KMS-11 (cell line): Measurements from ENCODE around the gene SERPINA7.
"Not testable (repeated sequence)": the region's sequence is repeated elsewhere in the genome, so short reads cannot be mapped to it uniquely, and the experiment has no call there.

Experiments
- H2AFZ ChIP-seq: fragments of 200-600 bp; sonication (generic); 2 replicates; pipeline ENCODE4 v1.6.1; 2016; ENCODE audit warnings: antibody characterized with exemption, mixed run types, low read depth
- H3K27ac ChIP-seq: fragments of 200-600 bp; sonication (generic); 2 replicates; pipeline ENCODE4 v1.6.1; 2016; ENCODE audit warnings: mild to moderate bottlenecking, mixed run types
- H3K27me3 ChIP-seq: fragments of 200-600 bp; sonication (generic); 2 replicates; pipeline ENCODE4 v1.6.1; 2017; ENCODE audit warnings: mild to moderate bottlenecking, low read depth, mixed run types, moderate library complexity; ENCODE audit not compliant: insufficient read depth
- H3K36me3 ChIP-seq: fragments of 200-600 bp; sonication (generic); 2 replicates; pipeline ENCODE4 v1.6.1; 2017; ENCODE audit warnings: mild to moderate bottlenecking, mixed run types; ENCODE audit not compliant: insufficient read depth
- H3K4me1 ChIP-seq: fragments of 200-600 bp; sonication (generic); 2 replicates; pipeline ENCODE4 v1.6.1; 2016; ENCODE audit warnings: mild to moderate bottlenecking, low read depth, mixed run types; ENCODE audit not compliant: poor library complexity, severe bottlenecking
- H3K4me2 ChIP-seq: fragments of 200-600 bp; sonication (generic); 2 replicates; pipeline ENCODE4 v1.7.0; 2016; ENCODE audit warnings: mild to moderate bottlenecking, mixed run types
- H3K4me3 ChIP-seq: fragments of 200-600 bp; sonication (generic); IDR thresholded peaks from 2 replicates; pipeline ENCODE4 v1.6.1; 2017; ENCODE audit warnings: low read depth, low read length, mixed read lengths; ENCODE audit not compliant: insufficient read depth
- H3K79me2 ChIP-seq: fragments of 200-600 bp; sonication (generic); 2 replicates; pipeline ENCODE4 v1.6.1; 2016; ENCODE audit warnings: low read depth, mixed run types; ENCODE audit not compliant: insufficient read depth
- H3K9ac ChIP-seq: fragments of 200-600 bp; sonication (generic); 2 replicates; pipeline ENCODE4 v1.6.1; 2016; ENCODE audit warnings: mild to moderate bottlenecking, mixed run types
- H4K20me1 ChIP-seq: fragments of 200-600 bp; sonication (generic); 2 replicates; pipeline ENCODE4 v1.6.1; 2016; ENCODE audit warnings: mild to moderate bottlenecking, mixed run types; ENCODE audit not compliant: insufficient read depth
- TF ChIP-seq, protein P1 (sequence below): fragments of 200-600 bp; sonication (generic); conservative IDR thresholded peaks from 2 replicates; pipeline ENCODE4 v1.6.1; 2017; ENCODE audit warnings: low read depth, mild to moderate bottlenecking, antibody characterized with exemption, low read length, moderate library complexity, mixed read lengths

Gene SERPINA7

DNA sequence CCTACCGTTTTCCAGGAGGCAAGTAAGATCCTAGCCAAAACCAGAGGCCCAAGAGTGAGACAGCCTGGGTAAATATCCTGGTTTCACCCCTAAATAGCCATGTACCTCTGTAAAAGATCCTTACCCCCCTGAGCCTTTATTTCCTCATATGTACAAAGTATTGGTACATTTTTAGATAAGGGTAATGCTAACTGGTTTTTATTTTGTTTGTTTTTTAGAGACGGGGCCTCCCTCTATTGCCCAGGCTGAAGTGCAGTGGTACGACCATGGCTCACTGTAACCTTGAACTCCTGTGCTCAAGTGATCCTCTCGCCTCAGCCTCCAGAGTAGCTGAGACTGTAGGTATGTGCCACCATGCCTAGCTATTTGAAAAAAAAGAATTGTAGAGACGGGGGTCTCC lies 29.4 kb downstream of the SERPINA7 start:
- H3K27me3 ChIP-seq, result no peaks in the 10 kb centered on the region

DNA sequence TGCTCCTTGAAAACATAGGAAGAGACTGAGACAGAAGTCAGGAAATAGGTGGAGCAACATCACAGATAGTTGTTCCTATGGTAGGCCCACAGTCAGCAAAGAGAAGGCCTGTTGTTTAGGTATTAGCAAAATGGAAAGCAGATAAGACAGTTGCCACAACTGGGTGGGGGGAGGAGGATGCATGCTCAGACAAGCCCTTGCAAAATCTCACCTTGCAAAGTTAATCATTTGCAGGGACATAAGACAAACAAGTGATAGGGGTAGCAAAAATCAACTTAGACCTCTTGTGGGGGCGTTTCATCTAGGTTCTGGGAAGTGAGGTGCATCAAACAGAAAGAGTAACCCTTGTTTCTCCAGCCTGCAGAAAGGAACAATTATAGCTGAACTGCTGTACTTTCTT lies 30.7 kb downstream of the SERPINA7 start:
- no peak overlapping the region for H3K27ac ChIP-seq
- H3K4me2 ChIP-seq, result no peak overlapping the region
- TF ChIP-seq, protein P1, sequence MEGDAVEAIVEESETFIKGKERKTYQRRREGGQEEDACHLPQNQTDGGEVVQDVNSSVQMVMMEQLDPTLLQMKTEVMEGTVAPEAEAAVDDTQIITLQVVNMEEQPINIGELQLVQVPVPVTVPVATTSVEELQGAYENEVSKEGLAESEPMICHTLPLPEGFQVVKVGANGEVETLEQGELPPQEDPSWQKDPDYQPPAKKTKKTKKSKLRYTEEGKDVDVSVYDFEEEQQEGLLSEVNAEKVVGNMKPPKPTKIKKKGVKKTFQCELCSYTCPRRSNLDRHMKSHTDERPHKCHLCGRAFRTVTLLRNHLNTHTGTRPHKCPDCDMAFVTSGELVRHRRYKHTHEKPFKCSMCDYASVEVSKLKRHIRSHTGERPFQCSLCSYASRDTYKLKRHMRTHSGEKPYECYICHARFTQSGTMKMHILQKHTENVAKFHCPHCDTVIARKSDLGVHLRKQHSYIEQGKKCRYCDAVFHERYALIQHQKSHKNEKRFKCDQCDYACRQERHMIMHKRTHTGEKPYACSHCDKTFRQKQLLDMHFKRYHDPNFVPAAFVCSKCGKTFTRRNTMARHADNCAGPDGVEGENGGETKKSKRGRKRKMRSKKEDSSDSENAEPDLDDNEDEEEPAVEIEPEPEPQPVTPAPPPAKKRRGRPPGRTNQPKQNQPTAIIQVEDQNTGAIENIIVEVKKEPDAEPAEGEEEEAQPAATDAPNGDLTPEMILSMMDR, result no peak
- no peak overlapping the region for H3K9ac ChIP-seq
- H3K36me3 ChIP-seq, result no peaks in the 10 kb centered on the region
- no peaks in the 10 kb centered on the region for H3K79me2 ChIP-seq
- H4K20me1 ChIP-seq, result no peaks in the 10 kb centered on the region
- H2AFZ ChIP-seq, result no peak overlapping the region
- no peak overlapping the region for H3K4me3 ChIP-seq
- H3K4me1 ChIP-seq, result no peaks in the 10 kb centered on the region
- no peaks in the 10 kb centered on the region for H3K27me3 ChIP-seq

More for the DNA sequence above, 29.4 kb downstream of the SERPINA7 start:
- no peak overlapping the region for H3K9ac ChIP-seq
- no peaks in the 10 kb centered on the region for H4K20me1 ChIP-seq
- H3K4me1 ChIP-seq, result no peaks in the 10 kb centered on the region
- no peaks in the 10 kb centered on the region for H3K79me2 ChIP-seq
- H3K36me3 ChIP-seq, result no peaks in the 10 kb centered on the region
- H2AFZ ChIP-seq, result no peak overlapping the region
- no peak overlapping the region for H3K27ac ChIP-seq
- H3K4me2 ChIP-seq, result no peak overlapping the region
- H3K4me3 ChIP-seq, result no peak overlapping the region
- TF ChIP-seq, protein P1, result no peak

DNA sequence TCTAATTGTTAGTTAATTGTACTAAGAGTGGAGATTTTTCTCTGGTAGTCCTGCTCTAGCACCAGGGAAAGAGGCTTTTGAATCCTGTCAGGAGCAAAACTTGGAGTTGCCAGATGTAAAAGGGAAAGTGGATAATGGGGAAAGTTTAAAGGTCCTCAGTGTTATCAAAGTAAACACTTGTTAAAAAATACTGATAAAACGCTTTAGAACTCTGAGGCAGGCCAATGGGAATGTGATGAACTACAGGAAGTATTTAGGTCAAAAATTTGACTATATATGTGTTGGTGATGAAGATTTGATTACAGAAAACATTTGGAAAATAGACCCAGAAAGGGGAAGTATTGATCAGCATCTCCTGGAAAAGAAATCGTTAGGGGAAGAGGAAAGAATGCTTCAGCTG lies 32.8 kb downstream of the SERPINA7 start:
- Histone ChIP-seq H3K27me3 (no peaks in the 10 kb centered on the region), H3K27ac (no peak overlapping the region), H3K36me3 (no peaks in the 10 kb centered on the region)

DNA sequence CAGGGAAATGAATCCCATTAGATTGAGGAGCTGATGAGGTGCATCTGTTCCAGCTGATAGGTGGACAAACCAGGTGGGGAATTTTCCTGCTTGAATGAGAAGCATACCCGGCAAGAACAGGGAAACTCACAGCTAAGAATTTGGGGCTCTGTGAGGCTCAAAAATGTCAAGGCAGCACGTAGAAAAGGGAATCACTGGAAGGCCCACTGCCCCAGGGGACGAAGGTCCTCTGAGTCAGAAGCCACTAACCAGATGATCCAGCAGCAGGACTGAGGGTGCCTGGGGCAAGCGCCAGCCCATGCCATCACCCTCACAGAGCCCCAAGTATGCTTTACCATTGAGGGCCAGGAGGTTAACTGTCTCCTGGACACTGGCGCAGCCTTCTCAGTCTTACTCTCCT lies 37.9 kb downstream of the SERPINA7 start:
- not testable (repeated sequence) for H3K79me2 ChIP-seq, H3K9ac ChIP-seq, H3K4me2 ChIP-seq, H4K20me1 ChIP-seq, H3K4me3 ChIP-seq, H3K4me1 ChIP-seq, H3K36me3 ChIP-seq, H3K27me3 ChIP-seq, H2AFZ ChIP-seq, H3K27ac ChIP-seq

More for the DNA sequence above, 32.8 kb downstream of the SERPINA7 start:
- H3K4me1 ChIP-seq, result no peaks in the 10 kb centered on the region
- H3K4me3 ChIP-seq, result no peak overlapping the region
- no peak overlapping the region for H3K9ac ChIP-seq
- TF ChIP-seq, protein P1, result no peak
- no peaks in the 10 kb centered on the region for H3K79me2 ChIP-seq
- H4K20me1 ChIP-seq, result no peaks in the 10 kb centered on the region
- no peak overlapping the region for H2AFZ ChIP-seq
- no peak overlapping the region for H3K4me2 ChIP-seq

DNA sequence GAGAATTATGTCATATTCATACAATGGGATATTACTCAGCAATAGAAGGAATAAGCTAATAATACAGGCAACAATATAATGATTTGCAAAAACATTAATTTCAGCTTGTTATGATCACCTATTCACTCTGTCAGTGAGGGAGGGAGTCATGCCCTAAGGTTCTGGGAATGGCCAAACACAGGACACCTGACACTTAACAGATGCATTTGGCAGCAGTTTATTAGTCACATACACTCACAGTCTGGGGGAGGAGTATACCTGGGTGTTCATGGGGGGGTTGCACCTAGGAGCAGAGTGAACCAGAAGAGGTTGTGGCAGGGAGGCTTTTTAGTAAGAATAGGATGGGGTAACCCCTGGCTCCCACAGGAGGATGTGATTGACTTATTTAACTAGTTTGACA lies 38.3 kb downstream of the SERPINA7 start:
- Histone ChIP-seq H3K4me3 (no peak overlapping the region), H2AFZ (no peak overlapping the region), H3K4me2 (no peak overlapping the region)

More for the DNA sequence above, 38.3 kb downstream of the SERPINA7 start:
- no peaks in the 10 kb centered on the region for H3K4me1 ChIP-seq
- TF ChIP-seq, protein P1, result no peak
- H3K9ac ChIP-seq, result no peak overlapping the region
- no peaks in the 10 kb centered on the region for H3K79me2 ChIP-seq
- no peaks in the 10 kb centered on the region for H4K20me1 ChIP-seq
- no peaks in the 10 kb centered on the region for H3K27me3 ChIP-seq
- H3K27ac ChIP-seq, result no peak overlapping the region
- no peaks in the 10 kb centered on the region for H3K36me3 ChIP-seq
